Endothelial cell of umbilical vein (primary cell): ENCODE results near the gene ANKS1B. TPM values are rescaled to one million over a fixed set of nuclear protein-coding genes. Genes with fewer than 3 reads are reported as not detected.

ENCODE experiments used
- BruUV-seq: library from RNA; stranded (reverse); fragments of 400-500 nt; replicated peaks from 2 replicates; lab custom pipeline; 2021; lab: Mats Ljungman, UMichigan
- CTCF ChIA-PET: fragments of 300-600, 350-600 bp; sonication (Branson Sonifier 250); formaldehyde crosslinking; loops from one replicate; lab custom pipeline; 2021; ENCODE audit warnings: antibody characterized with exemption, inconsistent platforms; lab: Charles Lee
- POLR2A ChIA-PET: fragments of 300-600, 350-600 bp; sonication (Branson Sonifier 250); formaldehyde crosslinking; loops from one replicate; lab custom pipeline; 2021; ENCODE audit warnings: antibody characterized with exemption, inconsistent platforms; lab: Charles Lee
- DNase-seq: peaks from one replicate; pipeline ENCODE4 v3.0.0-alpha.2; 2011; ENCODE audit warnings: low read depth, low spot score
- FAIRE-seq: peaks from 2 replicates; lab custom pipeline; 2011; peaks lifted over from hg19 to GRCh38; lab: Jason Lieb, UNC
- H2AFZ ChIP-seq: 2 replicates; pipeline ENCODE4 v1.6.0; 2012; ENCODE audit warnings: low read depth, low read length, control low read depth, inconsistent platforms
- H3K27ac ChIP-seq: 2 replicates; pipeline ENCODE4 v1.5.1; 2011; ENCODE audit warnings: low read depth, mild to moderate bottlenecking, control low read depth, low read length, moderate library complexity; ENCODE audit not compliant: insufficient read depth
- H3K27me3 ChIP-seq, 2 experiments: 2 replicates each; pipeline versions ENCODE4 v1.6.0 to v1.6.1; 2011; ENCODE audit warnings: low read length in 2 of 2, mixed read lengths in 1 of 2; ENCODE audit not compliant: control insufficient read depth in 2 of 2, insufficient read depth in 2 of 2
- H3K36me3 ChIP-seq, 2 experiments: 2 replicates in 1 of 2; 3 replicates in 1 of 2; pipeline ENCODE4 v1.5.1; 2011; ENCODE audit warnings: low read length in 2 of 2, mild to moderate bottlenecking in 1 of 2, moderate library complexity in 1 of 2; ENCODE audit not compliant: control insufficient read depth in 2 of 2, insufficient read depth in 2 of 2; ENCODE audit errors: extremely low read depth in 1 of 2
- H3K4me1 ChIP-seq: 3 replicates; pipeline ENCODE4 v1.5.1; 2011; ENCODE audit warnings: mild to moderate bottlenecking, low read length; ENCODE audit not compliant: control insufficient read depth, insufficient read depth; ENCODE audit errors: extremely low read depth
- H3K4me2 ChIP-seq: 2 replicates; pipeline ENCODE4 v1.6.1; 2011; ENCODE audit warnings: low read length, control low read depth, mixed read lengths; ENCODE audit not compliant: insufficient read depth
- H3K4me3 ChIP-seq, 3 experiments: fragments of 200-600 bp in 1 of 3; sonication (generic), shearing (Covaris generic) in 1 of 3; replicated peaks in 1 of 3; 2 replicates each; pipeline ENCODE4 v1.5.1; 2011 to 2016; ENCODE audit warnings: control low read depth in 3 of 3, low read length in 3 of 3, mild to moderate bottlenecking in 2 of 3, inconsistent platforms in 1 of 3, low read depth in 1 of 3, moderate library complexity in 1 of 3; ENCODE audit not compliant: insufficient read depth in 1 of 3
- H3K79me2 ChIP-seq: 2 replicates; pipeline ENCODE4 v1.6.0; 2012; ENCODE audit warnings: low read length, inconsistent platforms; ENCODE audit not compliant: control insufficient read depth, insufficient read depth
- H3K9ac ChIP-seq: replicated peaks from 2 replicates; pipeline ENCODE3; 2011; ENCODE audit warnings: low read length, control low read depth; ENCODE audit not compliant: insufficient read depth; ENCODE audit errors: extremely low read depth
- H3K9me1 ChIP-seq: replicated peaks from 3 replicates; pipeline ENCODE4 v1.6.0; 2011; ENCODE audit warnings: mild to moderate bottlenecking, low read length; ENCODE audit not compliant: control insufficient read depth, insufficient read depth; ENCODE audit errors: extremely low read depth
- H3K9me3 ChIP-seq: replicated peaks from 2 replicates; pipeline ENCODE4 v1.5.1; 2012; ENCODE audit warnings: low read length, inconsistent platforms; ENCODE audit not compliant: control insufficient read depth, insufficient read depth
- H4K20me1 ChIP-seq: replicated peaks from 2 replicates; pipeline ENCODE3; 2011; ENCODE audit warnings: mild to moderate bottlenecking, low read length; ENCODE audit not compliant: control insufficient read depth, insufficient read depth; ENCODE audit errors: extremely low read depth
- CTCF ChIP-seq, 2 donors: IDR thresholded peaks; 1 replicate in 1 of 2; 2 replicates in 1 of 2; pipeline ENCODE4 v1.5.1; 2011; ENCODE audit warnings: low read length in 2 of 2, mild to moderate bottlenecking in 2 of 2, moderate library complexity in 2 of 2, control low read depth in 1 of 2, inconsistent platforms in 1 of 2, low read depth in 1 of 2; ENCODE audit not compliant: insufficient read depth in 1 of 2; ENCODE audit errors: extremely low read depth in 1 of 2
- EZH2 ChIP-seq: IDR thresholded peaks from 2 replicates; pipeline ENCODE4 v1.6.1; 2012; ENCODE audit warnings: borderline replicate concordance, low read depth, mild to moderate bottlenecking, moderate library complexity, low read length, inconsistent platforms; ENCODE audit not compliant: severe bottlenecking
- FOS ChIP-seq: IDR thresholded peaks from 2 replicates; pipeline ENCODE4 v1.6.1; 2011; ENCODE audit warnings: mild to moderate bottlenecking, low read length, moderate library complexity, borderline replicate concordance; ENCODE audit not compliant: insufficient read depth
- GATA2 ChIP-seq: IDR thresholded peaks from 2 replicates; pipeline ENCODE4 v1.7.0; 2011; ENCODE audit warnings: low read depth, mild to moderate bottlenecking, moderate library complexity, mixed read lengths, low read length; ENCODE audit not compliant: insufficient read length, insufficient read depth
- JUN ChIP-seq: IDR thresholded peaks from 2 replicates; pipeline ENCODE4 v1.6.1; 2011; ENCODE audit warnings: borderline replicate concordance, low read depth; ENCODE audit not compliant: insufficient read length, insufficient read depth
- MAX ChIP-seq: IDR thresholded peaks from 2 replicates; pipeline ENCODE4 v1.6.1; 2011; ENCODE audit not compliant: insufficient read depth, insufficient read length
- MYC ChIP-seq: IDR thresholded peaks from one replicate; pipeline ENCODE4 v1.6.1; 2011; ENCODE audit warnings: mild to moderate bottlenecking, low read depth, low read length
- POLR2A ChIP-seq: IDR thresholded peaks from 2 replicates; pipeline ENCODE4 v1.6.1; 2012; ENCODE audit warnings: low read depth, mild to moderate bottlenecking, control low read depth, low read length
- POLR2AphosphoS5 ChIP-seq: IDR thresholded peaks from 2 replicates; pipeline ENCODE4 v1.6.1; 2012; ENCODE audit warnings: low read depth, mild to moderate bottlenecking, control low read depth, low read length, moderate library complexity; ENCODE audit not compliant: insufficient read depth
- dilution Hi-C: fragments of 300-500 bp; cut with MboI; formaldehyde crosslinking; loops from one replicate; pipeline ENCODE4 v1.15.0; 2019; ENCODE audit warnings: low sequenced_read_pairs; ENCODE audit not compliant: extremely low pct_ligation_motif_present
- intact Hi-C: fragments of 100-400 bp; cut with micrococcal nuclease; formaldehyde crosslinking; loops from one replicate; pipeline ENCODE4 v1.10.0; 2022
- polyA plus RNA-seq, 4 experiments: library from polyadenylated mRNA; depleted of rRNA in 3 of 4; stranded (reverse) in 3 of 4; unstranded in 1 of 4; fragments of >200 nt; gene quantifications; 2 replicates each; pipeline versions ENCODE4 v1.2.1 to v1.2.3, GENCODE V29; 2011 to 2012; ENCODE audit warnings: missing spikeins in 1 of 4
- total RNA-seq: library from RNA; stranded (reverse); gene quantifications from 2 replicates; pipeline ENCODE4 v1.2.3, GENCODE V29; 2021

ANKS1B gene
- total and polyA plus RNA-seq, 2 donors (not counting 3 experiments of a cell fraction or from before 2014, with no cell fraction given) = 0.15 to 0.38 TPM

GRCh38 chr12:99265648-99266047 is 719.1 kb downstream of the ANKS1B start:
- H3K79me2 ChIP-seq = no peaks in the 10 kb centered on the region
- TF ChIP-seq POLR2AphosphoS5 (no peak), FOS (no peak), JUN (no peak), MAX (no peak)
- BruUV-seq = no TSS peak
- no peaks in the 10 kb centered on the region for H3K27me3 ChIP-seq
- no peak overlapping the region for H3K4me2 ChIP-seq
- dilution Hi-C loops = no loop called here
- peaks cover 2% of the 10 kb centered on the region for H3K9me3 ChIP-seq
- H4K20me1 ChIP-seq = no peaks in the 10 kb centered on the region
- H3K27ac ChIP-seq = no peak overlapping the region
- H3K36me3 ChIP-seq = no peaks in the 10 kb centered on the region
- H3K9me1 ChIP-seq = no peaks in the 10 kb centered on the region
- ChIA-PET CTCF (no interaction called here), POLR2A (no interaction called here)
- no peaks in the 10 kb centered on the region for H3K4me1 ChIP-seq
- intact Hi-C loops = no loop called here
- FAIRE-seq = no peak
- H2AFZ ChIP-seq = no peak overlapping the region
- DNase-seq = no peak
- H3K4me3 ChIP-seq = no peak overlapping the region
- no peak overlapping the region for H3K9ac ChIP-seq

- no peak overlapping the region for H2AFZ ChIP-seq
- H4K20me1 ChIP-seq = no peaks in the 10 kb centered on the region
- no peak overlapping the region for H3K4me2 ChIP-seq
- H3K79me2 ChIP-seq = no peaks in the 10 kb centered on the region
- no peaks in the 10 kb centered on the region for H3K4me1 ChIP-seq
- H3K27ac ChIP-seq = no peak overlapping the region
- POLR2A ChIA-PET = no interaction called here
- TF ChIP-seq FOS (no peak), CTCF (IDR thresholded peaks at IDR 0.05; ENCODE audit: extremely low read depth in 1 of 2, insufficient read depth in 1 of 2, low read depth in 1 of 2, low read length in 2 of 2) (no peak), EZH2 (no peak), MYC (no peak), POLR2AphosphoS5 (no peak), JUN (no peak), POLR2A (no peak), GATA2 (no peak), MAX (no peak)
- H3K9ac ChIP-seq = no peak overlapping the region
- intact Hi-C loops (no loop called here), dilution Hi-C loops (no loop called here)
- H3K9me3 ChIP-seq = peaks cover 4% of the 10 kb centered on the region
- CTCF ChIA-PET = no interaction called here
- no peak for FAIRE-seq
- no TSS peak for BruUV-seq
- no peak for DNase-seq
- H3K4me3 ChIP-seq = no peak overlapping the region
- no peaks in the 10 kb centered on the region for H3K36me3 ChIP-seq
- no peaks in the 10 kb centered on the region for H3K9me1 ChIP-seq
- H3K27me3 ChIP-seq = no peaks in the 10 kb centered on the region
Observed at GRCh38 chr12:99261256-99261655, 723.5 kb downstream of the ANKS1B start.
